OCI-LY3 (cell line): ENCODE measurements around the gene BIK.
A peak's percentile ranks its signal among the peaks of the same experiment; 100 is the strongest.

Experiments
- H2AFZ ChIP-seq: fragments of 200-600, 300-600 bp; shearing (Covaris generic); 2 replicates; pipeline ENCODE4 v1.6.0; 2014; ENCODE audit warnings: antibody characterized with exemption, low read depth, low read length
- H3K27ac ChIP-seq: fragments of 200-600, 300-600 bp; sonication (generic); 2 replicates; pipeline ENCODE4 v1.5.1; 2014; ENCODE audit warnings: mild to moderate bottlenecking, low read length, moderate library complexity, mixed read lengths
- H3K27me3 ChIP-seq: fragments of 200-600, 300-600 bp; sonication (generic); 2 replicates; pipeline ENCODE4 v1.6.1; 2014; ENCODE audit warnings: low read depth, low read length, mixed read lengths
- H3K36me3 ChIP-seq: fragments of 200-600, 300-600 bp; sonication (generic); replicated peaks from 2 replicates; pipeline ENCODE3; 2014; ENCODE audit warnings: low read depth, low read length, mixed read lengths
- H3K4me1 ChIP-seq: fragments of 300-600, 200-600 bp; sonication (generic); 2 replicates; pipeline ENCODE4 v1.6.1; 2014; ENCODE audit warnings: low read length, mixed read lengths
- H3K4me2 ChIP-seq: fragments of 200-600, 300-600 bp; sonication (generic); 2 replicates; pipeline ENCODE4 v1.6.1; 2014; ENCODE audit warnings: low read length, mixed read lengths
- H3K4me3 ChIP-seq: fragments of 300-600, 200-600 bp; sonication (generic); 2 replicates; pipeline ENCODE4 v1.5.1; 2014; ENCODE audit warnings: antibody characterized with exemption, mild to moderate bottlenecking, low read length, moderate library complexity
- H3K79me2 ChIP-seq: fragments of 300-600, 200-600 bp; shearing (Covaris generic); 2 replicates; pipeline ENCODE4 v1.6.1; 2014; ENCODE audit warnings: mild to moderate bottlenecking, low read length, mixed read lengths
- H3K9ac ChIP-seq: fragments of 300-600, 200-600 bp; shearing (Covaris generic); 2 replicates; pipeline ENCODE4 v1.6.0; 2014; ENCODE audit warnings: mild to moderate bottlenecking, low read length, moderate library complexity
- H3K9me3 ChIP-seq: fragments of 200-600, 300-600 bp; shearing (Covaris generic); 2 replicates; pipeline ENCODE4 v1.6.1; 2014; ENCODE audit warnings: low read length, mixed read lengths; ENCODE audit not compliant: insufficient read depth
- H4K20me1 ChIP-seq: fragments of 200-600, 300-600 bp; sonication (generic); 2 replicates; pipeline ENCODE4 v1.6.1; 2016; ENCODE audit warnings: low read length, mixed read lengths; ENCODE audit not compliant: insufficient read depth
- CTCF ChIP-seq: fragments of 200-600, 300-600 bp; sonication (generic); IDR thresholded peaks from 2 replicates; pipeline ENCODE4 v1.5.1; 2014; ENCODE audit warnings: antibody characterized with exemption, low read length, low read depth
- EZH2phosphoT487 ChIP-seq: fragments of 200-600 bp; shearing (Covaris generic); IDR thresholded peaks from 2 replicates; pipeline ENCODE4 v1.6.1; 2018; ENCODE audit warnings: antibody characterized with exemption, mixed run types, low read depth

Gene BIK

DNA sequence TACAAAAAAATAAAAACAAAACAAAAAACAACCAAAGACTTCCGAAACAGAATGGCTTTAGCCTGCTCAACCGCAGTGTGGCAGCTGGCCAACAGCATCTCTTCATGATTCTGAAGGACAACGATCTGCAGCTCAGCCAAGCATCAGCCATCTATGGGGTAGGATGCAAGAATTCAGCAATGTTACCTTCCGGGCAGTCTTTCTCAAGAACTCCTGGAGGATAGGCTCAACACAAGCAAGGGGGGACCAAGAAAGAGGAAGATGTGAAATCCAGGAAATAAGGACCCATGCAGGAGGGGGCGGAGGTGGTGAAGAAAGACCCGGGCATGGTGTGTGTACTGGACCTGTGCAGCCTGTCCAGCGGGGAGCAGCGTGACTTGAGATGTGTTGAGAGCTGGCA lies 37.3 kb downstream of the BIK start:
- Histone ChIP-seq H3K27me3 (peaks cover 6% of the 10 kb centered on the region), H3K4me2 (peak overlapping the region; percentile 45; the same call in 1 of the 2 replicates), H2AFZ (peak overlapping the region; percentile 61; the same call in 1 of the 2 replicates), H3K9ac (no peak overlapping the region), H3K36me3 (no peaks in the 10 kb centered on the region), H3K4me3 (no peak overlapping the region), H3K4me1 (peaks cover 30% of the 10 kb centered on the region), H3K9me3 (no peaks in the 10 kb centered on the region), H3K79me2 (peaks cover 3% of the 10 kb centered on the region), H3K27ac (no peak overlapping the region), H4K20me1 (no peaks in the 10 kb centered on the region)
- no peak for TF ChIP-seq CTCF

DNA sequence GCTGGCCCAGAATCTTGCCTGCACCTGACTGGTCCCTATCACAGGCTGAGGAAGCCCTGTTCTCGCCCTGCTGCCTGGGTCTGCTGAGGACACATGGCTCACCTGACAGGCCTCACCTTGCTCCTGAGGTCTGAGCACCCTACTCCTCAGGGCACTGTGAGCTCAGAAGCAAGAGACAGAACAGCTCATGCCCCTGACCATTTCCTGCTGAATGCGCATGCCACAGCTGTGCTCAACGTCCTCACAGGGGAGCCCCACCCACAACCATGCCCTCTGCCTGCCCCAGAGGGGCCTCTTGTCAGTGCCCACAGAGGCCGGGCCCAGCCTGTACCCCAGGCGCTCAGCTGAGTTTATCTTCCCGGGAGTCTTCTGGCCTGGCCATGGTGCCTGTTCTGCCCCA lies 38.0 kb downstream of the BIK start:
- TF ChIP-seq CTCF (no peak), EZH2phosphoT487 (no peak)
- H3K9ac ChIP-seq, result no peak overlapping the region
- no peak overlapping the region for H2AFZ ChIP-seq
- peaks cover 32% of the 10 kb centered on the region for H3K4me1 ChIP-seq
- no peak overlapping the region for H3K4me2 ChIP-seq
- no peaks in the 10 kb centered on the region for H3K79me2 ChIP-seq
- no peak overlapping the region for H3K4me3 ChIP-seq
- H4K20me1 ChIP-seq, result no peaks in the 10 kb centered on the region
- peaks cover 6% of the 10 kb centered on the region for H3K27me3 ChIP-seq
- no peaks in the 10 kb centered on the region for H3K9me3 ChIP-seq
- H3K27ac ChIP-seq, result no peak overlapping the region
- no peaks in the 10 kb centered on the region for H3K36me3 ChIP-seq

GRCh38 chr22:43150731-43151206 lies 40.2 kb downstream of the BIK start:
- peak overlapping the region; percentile 90 for H2AFZ ChIP-seq

More at GRCh38 chr22:43150731-43151206, 40.2 kb downstream of the BIK start:
- Histone ChIP-seq H3K9me3 (no peaks in the 10 kb centered on the region), H4K20me1 (no peaks in the 10 kb centered on the region), H3K36me3 (no peaks in the 10 kb centered on the region), H3K4me1 (peaks cover 28% of the 10 kb centered on the region), H3K9ac (peak overlapping the region; percentile 66), H3K27ac (no peak overlapping the region), H3K4me3 (peak overlapping the region; percentile 83), H3K4me2 (peak overlapping the region; percentile 92), H3K27me3 (peaks cover 6% of the 10 kb centered on the region), H3K79me2 (no peaks in the 10 kb centered on the region)
- TF ChIP-seq EZH2phosphoT487 (no peak), CTCF (no peak)
